Right cardiac atrium (tissue), 5 donors: ENCODE measurements around the gene ARHGEF5. TPM values are rescaled to one million over a fixed set of nuclear protein-coding genes. Genes with fewer than 3 reads are reported as not detected.
"Not testable (repeated sequence)": the region's sequence is repeated elsewhere in the genome, so short reads cannot be mapped to it uniquely, and the experiment has no call there.

Source experiments
- ATAC-seq, 2 donors: fragments of 200-7000 bp; cut with Tn5 transposase; one replicate each; pipeline versions ENCODE4 v1.8.0 to v1.9.1; 2020; ENCODE audit warnings: moderate library complexity in 2 of 2, mild to moderate bottlenecking in 1 of 2
- DNase-seq, 3 donors: peaks; one replicate each; pipeline ENCODE4 v3.0.0-alpha.2; 2020
- H3K27ac ChIP-seq: one replicate; pipeline ENCODE4 v1.5.1; 2013; ENCODE audit warnings: mild to moderate bottlenecking, low read length, control low read depth, moderate library complexity
- H3K27me3 ChIP-seq: one replicate; pipeline ENCODE4 v1.6.1; 2013; ENCODE audit not compliant: control insufficient read depth, insufficient read depth
- H3K4me1 ChIP-seq: one replicate; pipeline ENCODE4 v1.6.1; 2013; ENCODE audit warnings: low read length; ENCODE audit not compliant: control insufficient read depth, insufficient read depth
- H3K4me3 ChIP-seq: one replicate; pipeline ENCODE4 v1.5.1; 2013; ENCODE audit warnings: low read length, control low read depth
- H3K9me3 ChIP-seq: one replicate; pipeline ENCODE4 v1.6.1; 2013; ENCODE audit warnings: low read length; ENCODE audit not compliant: control insufficient read depth
- WGBS: extraction: QIAGEN DNeasy Blood & Tissue Kit; methylation state at CpG from one replicate; pipeline ENCODE4 v1.1.7; 2013; 5-methylcytosine and 5-hydroxymethylcytosine counted together
- intact Hi-C, 4 donors: fragments of 100-400 bp; cut with DNase I; formaldehyde crosslinking; loops; one replicate each; pipeline versions ENCODE4 v1.11.0 to v1.14.0; 2022 to 2023
- polyA plus RNA-seq: library from polyadenylated mRNA; stranded (reverse); fragments of 200-250 nt; gene quantifications from one replicate; pipeline ENCODE4 v1.2.3, GENCODE V29; 2013
- total RNA-seq, 4 donors: library from RNA; stranded (reverse); fragmentation: NEBNext Ultra II Directional; extraction: Animal tissue kit (Norgen Biotek cat#: 25700); gene quantifications; one replicate each; pipeline ENCODE4 v1.2.1, GENCODE V29; 2021
- donor health status: healthy with polysubstance abuse.
- donor health status: DM: no; HTN: yes; CAD: no.
- donor health status: DM: no; HTN: no; CAD: no.
- donor health status: DM: no; HTN: yes; CAD: no; lungs with severe emphysema.
- donor health status: DM: yes; HTN: yes; CAD: no.

The ARHGEF5 gene
- total and polyA plus RNA-seq, 5 donors: 1.9 to 4.4 (median 4.2) TPM

GRCh38 chr7:144399946-144400345 is 44.7 kb downstream of the ARHGEF5 start:
- H3K4me3 ChIP-seq: no peak overlapping the region
- H3K4me1 ChIP-seq: no peaks in the 10 kb centered on the region
- DNase-seq (no peak), ATAC-seq (no peak)
- H3K9me3 ChIP-seq: no peaks in the 10 kb centered on the region
- no peaks in the 10 kb centered on the region for H3K27me3 ChIP-seq
- intact Hi-C loops: loop anchor here in 1 of 4 donors (10.0 kb wide), 1 partner anchor 225 kb away; no protein-coding TSS in a partner anchor
- 77% methylated on average over 11 of the region's 11 CpGs for WGBS
- H3K27ac ChIP-seq: no peak overlapping the region

- Histone ChIP-seq H3K4me3 (no peak overlapping the region), H3K27ac (no peak overlapping the region), H3K9me3 (no peaks in the 10 kb centered on the region), H3K4me1 (no peaks in the 10 kb centered on the region), H3K27me3 (no peaks in the 10 kb centered on the region)
- intact Hi-C loops: no loop called here
- 61% methylated on average over 5 of the region's 5 CpGs for WGBS
- ATAC-seq: no peak
- no peak for DNase-seq
Measured at GRCh38 chr7:144401490-144401889, 46.3 kb downstream of the ARHGEF5 start.

DNA sequence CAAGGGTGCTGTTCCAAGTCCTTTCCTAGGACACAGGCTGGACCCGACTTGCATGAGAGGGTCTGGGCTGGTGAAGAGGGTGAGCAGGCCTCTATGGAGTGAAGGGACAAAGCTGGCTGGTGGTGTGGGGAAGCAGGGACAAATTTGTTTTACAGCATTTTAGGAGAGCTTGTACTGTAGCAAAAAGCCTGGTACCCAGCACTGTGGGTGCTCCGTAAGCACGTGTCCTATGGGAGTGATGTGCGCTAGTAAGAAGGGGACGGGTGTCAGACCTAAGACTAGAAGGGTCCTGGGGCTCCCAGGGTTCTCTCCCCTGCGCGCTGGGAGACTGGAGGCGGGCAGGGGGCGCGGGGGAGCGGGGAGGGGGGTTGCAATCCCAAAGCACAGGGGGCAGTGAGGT is 47.9 kb downstream of the ARHGEF5 start:
- ATAC-seq (no peak), DNase-seq (no peak)
- Histone ChIP-seq H3K27me3 (no peaks in the 10 kb centered on the region), H3K4me1 (no peaks in the 10 kb centered on the region), H3K27ac (no peak overlapping the region), H3K9me3 (no peaks in the 10 kb centered on the region), H3K4me3 (no peak overlapping the region)
- 96% methylated on average over 11 of the region's 11 CpGs for WGBS
- intact Hi-C loops: no loop called here

DNA sequence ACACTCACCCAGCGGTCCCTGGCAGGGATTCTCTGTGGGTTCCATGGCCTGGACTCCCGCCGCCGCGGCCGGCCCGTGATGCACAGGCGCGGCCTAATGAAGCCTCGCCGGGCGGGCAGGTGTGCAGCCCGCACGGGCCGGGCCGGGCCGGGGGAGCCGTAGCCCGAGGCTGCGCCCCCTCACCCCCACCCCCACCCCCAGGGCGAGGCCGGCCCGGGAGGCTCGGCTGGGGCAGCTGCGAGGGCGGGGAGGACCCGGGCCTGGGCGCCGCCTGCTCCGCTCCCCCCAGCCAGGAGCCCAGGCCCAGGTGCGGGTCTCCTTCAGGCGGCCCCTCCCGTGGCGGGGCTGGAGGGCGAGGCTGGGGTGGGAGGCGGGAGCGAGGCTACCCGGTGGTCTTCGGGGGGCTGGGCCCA is 48.5 kb downstream of the ARHGEF5 start, which contains the start of gene NOBOX:
Gene NOBOX, minus strand, starts transcription at position 45 of the 413 bp plus-strand sequence.
- no peak within 1 kb of the TSS for H3K27ac ChIP-seq
- no peaks in the 10 kb centered on the region for H3K9me3 ChIP-seq
- ATAC-seq (no peak), DNase-seq (peak in 1 of 3 donors; percentile 44)
- WGBS: 96% methylated on average over 39 of the region's 39 CpGs
- no peak within 1 kb of the TSS for H3K4me3 ChIP-seq
- intact Hi-C loops: no loop called here
- no peaks in the 10 kb centered on the region for H3K4me1 ChIP-seq
- no peaks in the 10 kb centered on the region for H3K27me3 ChIP-seq

DNA sequence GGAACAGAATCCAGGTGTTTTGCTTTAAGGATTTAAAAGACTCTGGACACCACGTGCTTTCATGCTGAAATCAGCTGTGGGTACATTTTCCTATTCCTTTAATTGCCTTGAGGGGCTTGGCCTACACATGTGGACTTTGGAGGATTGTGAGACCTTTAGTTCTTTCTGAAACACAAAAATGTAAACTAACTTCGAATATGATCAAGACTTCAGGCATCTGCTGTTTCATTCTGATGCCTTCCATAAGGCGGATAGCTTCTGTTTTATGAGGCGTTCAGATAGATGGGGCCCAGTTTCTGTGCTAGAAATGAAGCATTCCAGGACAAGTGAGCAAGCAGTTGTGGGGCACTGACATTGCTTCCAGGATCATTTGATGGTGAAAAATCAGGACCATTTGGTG is 49.7 kb downstream of the ARHGEF5 start:
- H3K4me3 ChIP-seq: no peak overlapping the region
- no peaks in the 10 kb centered on the region for H3K9me3 ChIP-seq
- DNase-seq: no peak
- 82% methylated on average over 4 of the region's 4 CpGs for WGBS
- intact Hi-C loops: no loop called here
- no peaks in the 10 kb centered on the region for H3K27me3 ChIP-seq
- ATAC-seq: no peak
- H3K4me1 ChIP-seq: no peaks in the 10 kb centered on the region
- H3K27ac ChIP-seq: no peak overlapping the region

DNA sequence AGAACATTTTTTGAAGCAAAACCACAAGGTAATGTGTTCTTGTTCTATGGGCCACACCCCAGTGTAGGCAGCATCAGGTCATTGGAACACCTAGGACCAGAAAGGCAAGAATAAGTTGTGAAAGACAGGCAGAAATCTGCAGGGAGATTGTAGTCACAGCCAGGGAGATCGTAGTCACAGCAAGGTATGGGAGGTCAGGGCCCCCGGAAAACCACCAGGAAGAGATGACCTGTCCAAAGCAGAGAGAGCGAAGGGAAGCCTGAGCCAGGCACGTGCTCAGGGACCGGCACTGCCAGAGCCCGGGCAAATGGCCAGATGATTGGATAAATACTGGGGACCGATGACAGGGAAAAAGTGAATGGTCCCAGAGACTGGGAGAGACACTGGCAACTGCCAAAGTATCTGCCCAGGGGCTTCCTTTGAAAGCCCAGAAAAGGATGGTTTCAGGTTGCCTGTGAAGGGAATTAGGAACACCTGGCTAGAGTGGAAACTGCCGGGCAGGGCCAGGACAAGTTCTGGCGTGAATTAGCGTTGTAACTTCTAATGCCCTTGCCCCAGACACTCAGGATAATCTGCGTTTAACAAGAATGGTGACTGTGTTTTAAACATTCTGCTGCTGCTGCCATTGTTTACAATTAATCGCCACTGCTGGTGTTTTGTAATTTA is 52.2 kb downstream of the ARHGEF5 start:
- Histone ChIP-seq H3K4me3 (no peak overlapping the region), H3K9me3 (no peaks in the 10 kb centered on the region), H3K27ac (no peak overlapping the region), H3K27me3 (no peaks in the 10 kb centered on the region), H3K4me1 (no peaks in the 10 kb centered on the region)
- intact Hi-C loops: no loop called here
- ATAC-seq (no peak), DNase-seq (no peak)
- 63% methylated on average over 12 of the region's 12 CpGs for WGBS

GRCh38 chr7:144408121-144408520 is 52.9 kb downstream of the ARHGEF5 start:
- intact Hi-C loops: no loop called here
- H3K27me3 ChIP-seq: no peaks in the 10 kb centered on the region
- no peak overlapping the region for H3K4me3 ChIP-seq
- no peak for DNase-seq
- no peaks in the 10 kb centered on the region for H3K9me3 ChIP-seq
- H3K27ac ChIP-seq: no peak overlapping the region
- ATAC-seq: no peak
- WGBS: 77% methylated on average over 3 of the region's 3 CpGs
- no peaks in the 10 kb centered on the region for H3K4me1 ChIP-seq

DNA sequence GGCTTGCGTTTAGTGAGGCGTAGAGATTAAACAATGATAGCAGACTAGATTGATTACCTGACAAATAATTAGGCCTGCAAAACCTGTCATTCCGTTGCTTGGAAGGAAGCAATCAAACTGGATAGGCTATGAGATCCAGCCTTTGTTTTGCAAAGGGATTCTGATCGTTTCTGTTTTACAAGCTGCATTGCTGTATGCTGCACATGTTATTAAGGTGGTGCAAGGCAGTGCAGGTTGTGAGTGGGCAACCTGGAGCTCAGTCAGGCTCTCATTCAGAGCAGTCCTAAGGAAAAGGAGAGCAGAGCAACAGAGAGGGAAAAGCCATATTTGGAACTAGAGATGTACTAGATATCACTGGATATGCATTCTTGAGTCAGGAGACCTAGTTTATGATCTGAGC is 55.2 kb downstream of the ARHGEF5 start:
- intact Hi-C loops: no loop called here
- no peak overlapping the region for H3K4me3 ChIP-seq
- no peak for DNase-seq
- no peak overlapping the region for H3K27ac ChIP-seq
- H3K9me3 ChIP-seq: no peaks in the 10 kb centered on the region
- 28% methylated on average over 4 of the region's 4 CpGs for WGBS
- no peaks in the 10 kb centered on the region for H3K4me1 ChIP-seq
- no peaks in the 10 kb centered on the region for H3K27me3 ChIP-seq
- ATAC-seq: no peak

- H3K27me3 ChIP-seq: no peaks in the 10 kb centered on the region
- no peak overlapping the region for H3K4me3 ChIP-seq
- intact Hi-C loops: no loop called here
- no peak for ATAC-seq
- no peak overlapping the region for H3K27ac ChIP-seq
- H3K9me3 ChIP-seq: no peaks in the 10 kb centered on the region
- no peak for DNase-seq
- WGBS: 77% methylated on average over 3 of the region's 3 CpGs
- no peaks in the 10 kb centered on the region for H3K4me1 ChIP-seq
Measured at GRCh38 chr7:144414815-144415214, 59.6 kb downstream of the ARHGEF5 start.

- no peaks in the 10 kb centered on the region for H3K27me3 ChIP-seq
- H3K4me3 ChIP-seq: no peak overlapping the region
- ATAC-seq (no peak), DNase-seq (no peak)
- H3K4me1 ChIP-seq: no peaks in the 10 kb centered on the region
- H3K9me3 ChIP-seq: no peaks in the 10 kb centered on the region
- intact Hi-C loops: no loop called here
- H3K27ac ChIP-seq: no peak overlapping the region
Measured at GRCh38 chr7:144415858-144416257, 60.7 kb downstream of the ARHGEF5 start.

GRCh38 chr7:144416341-144416740 is 61.1 kb downstream of the ARHGEF5 start:
- DNase-seq: no peak
- H3K9me3 ChIP-seq: no peaks in the 10 kb centered on the region
- ATAC-seq: no peak
- H3K27ac ChIP-seq: no peak overlapping the region
- H3K4me1 ChIP-seq: no peaks in the 10 kb centered on the region
- no peak overlapping the region for H3K4me3 ChIP-seq
- no peaks in the 10 kb centered on the region for H3K27me3 ChIP-seq
- intact Hi-C loops: no loop called here

GRCh38 chr7:144418931-144419330 is 63.7 kb downstream of the ARHGEF5 start:
- H3K4me1 ChIP-seq, ATAC-seq, H3K9me3 ChIP-seq, DNase-seq, H3K27ac ChIP-seq, H3K4me3 ChIP-seq, H3K27me3 ChIP-seq, intact Hi-C loops: not testable (repeated sequence)
- 87% methylated on average over 4 of the region's 4 CpGs for WGBS
